ENCODE data around the gene NOP56.

Gene NOP56

GRCh38 chr20:2610326-2610725, 42.1 kb upstream of the NOP56 start:
- TF ChIP-seq CTCF (IDR thresholded peaks at IDR 0.05; ENCODE audit: low read depth, low read length), result no peak
- H3K27ac ChIP-seq, result no peak overlapping the region
- H3K9me3 ChIP-seq (ENCODE audit: severe bottlenecking), result no peaks in the 10 kb centered on the region
- H3K4me3 ChIP-seq (ENCODE audit: low read depth, low read length), result no peak overlapping the region
- no peaks in the 10 kb centered on the region for H3K36me3 ChIP-seq
- no peak for DNase-seq
- H3K27me3 ChIP-seq (ENCODE audit: insufficient read depth, low read depth, severe bottlenecking), result no peaks in the 10 kb centered on the region

- no peak overlapping the region for H3K4me3 ChIP-seq (ENCODE audit: low read depth, low read length)
- no peak for DNase-seq
- no peaks in the 10 kb centered on the region for H3K27me3 ChIP-seq (ENCODE audit: insufficient read depth, low read depth, severe bottlenecking)
- no peaks in the 10 kb centered on the region for H3K9me3 ChIP-seq (ENCODE audit: severe bottlenecking)
- H3K36me3 ChIP-seq, result no peaks in the 10 kb centered on the region
- no peak overlapping the region for H3K27ac ChIP-seq
- TF ChIP-seq CTCF (IDR thresholded peaks at IDR 0.05; ENCODE audit: low read depth, low read length), result no peak
Measured at GRCh38 chr20:2610941-2611720, 41.3 kb upstream of the NOP56 start.

- Histone ChIP-seq H3K9me3 (ENCODE audit: severe bottlenecking) (no peaks in the 10 kb centered on the region), H3K27me3 (ENCODE audit: insufficient read depth, low read depth, severe bottlenecking) (no peaks in the 10 kb centered on the region), H3K4me3 (ENCODE audit: low read depth, low read length) (no peak overlapping the region), H3K36me3 (no peaks in the 10 kb centered on the region), H3K27ac (no peak overlapping the region)
- DNase-seq, result no peak
- no peak for TF ChIP-seq CTCF (IDR thresholded peaks at IDR 0.05; ENCODE audit: low read depth, low read length)
Measured at GRCh38 chr20:2612073-2612472, 40.4 kb upstream of the NOP56 start.

- no peak for TF ChIP-seq CTCF (IDR thresholded peaks at IDR 0.05; ENCODE audit: low read depth, low read length)
- Histone ChIP-seq H3K9me3 (ENCODE audit: severe bottlenecking) (no peaks in the 10 kb centered on the region), H3K27ac (no peak overlapping the region), H3K4me3 (ENCODE audit: low read depth, low read length) (no peak overlapping the region), H3K36me3 (no peaks in the 10 kb centered on the region), H3K27me3 (ENCODE audit: insufficient read depth, low read depth, severe bottlenecking) (no peaks in the 10 kb centered on the region)
- DNase-seq, result no peak
Measured at GRCh38 chr20:2616634-2617033, 35.8 kb upstream of the NOP56 start.

- no peak for TF ChIP-seq CTCF (IDR thresholded peaks at IDR 0.05; ENCODE audit: low read depth, low read length)
- Histone ChIP-seq H3K27me3 (ENCODE audit: insufficient read depth, low read depth, severe bottlenecking) (no peaks in the 10 kb centered on the region), H3K9me3 (ENCODE audit: severe bottlenecking) (no peaks in the 10 kb centered on the region), H3K36me3 (no peaks in the 10 kb centered on the region), H3K4me3 (ENCODE audit: low read depth, low read length) (no peak overlapping the region), H3K27ac (no peak overlapping the region)
- no peak for DNase-seq
Measured at GRCh38 chr20:2617099-2617714, 35.2 kb upstream of the NOP56 start.
